Aorta (tissue), 5 donors: Measurements from ENCODE around the gene SCN1B. TPM values are rescaled to one million over a fixed set of nuclear protein-coding genes. Genes with fewer than 3 reads are reported as not detected.
"Not testable (repeated sequence)": the region's sequence is repeated elsewhere in the genome, so short reads cannot be mapped to it uniquely, and the experiment has no call there.

ENCODE experiments used
- ATAC-seq: fragments of 200-7000 bp; cut with Tn5 transposase; one replicate; pipeline ENCODE4 v1.9.1; 2022; ENCODE audit warnings: moderate library complexity; ENCODE audit not compliant: low FRiP score
- DNase-seq, 2 donors: peaks; one replicate each; pipeline ENCODE4 v3.0.0-alpha.2; 2020
- H3K27ac ChIP-seq, 2 donors: one replicate each; pipeline ENCODE4 v1.5.1; 2013; ENCODE audit warnings: low read length in 2 of 2, mild to moderate bottlenecking in 2 of 2, moderate library complexity in 2 of 2, control low read depth in 1 of 2, inconsistent platforms in 1 of 2, low read depth in 1 of 2
- H3K27me3 ChIP-seq, 2 donors: one replicate each; pipeline ENCODE4 v1.6.1; 2013; ENCODE audit warnings: control low read depth in 1 of 2, low read length in 1 of 2, mild to moderate bottlenecking in 1 of 2, moderate library complexity in 1 of 2; ENCODE audit not compliant: insufficient read depth in 2 of 2, control insufficient read depth in 1 of 2
- H3K36me3 ChIP-seq, 2 donors: one replicate each; pipeline ENCODE4 v1.6.1; 2013; ENCODE audit warnings: control low read depth in 1 of 2, low read length in 1 of 2, mild to moderate bottlenecking in 1 of 2; ENCODE audit not compliant: insufficient read depth in 2 of 2, control insufficient read depth in 1 of 2
- H3K4me1 ChIP-seq, 2 donors: one replicate each; pipeline ENCODE4 v1.6.1; 2013; ENCODE audit warnings: low read length in 2 of 2, control low read depth in 1 of 2, mild to moderate bottlenecking in 1 of 2, moderate library complexity in 1 of 2; ENCODE audit not compliant: insufficient read depth in 2 of 2, control insufficient read depth in 1 of 2
- H3K4me3 ChIP-seq, 2 donors: one replicate each; pipeline ENCODE4 v1.5.1; 2013; ENCODE audit warnings: low read length in 2 of 2, control low read depth in 1 of 2, mild to moderate bottlenecking in 1 of 2
- H3K9me3 ChIP-seq: one replicate; pipeline ENCODE4 v1.6.1; 2013; ENCODE audit warnings: mild to moderate bottlenecking, low read length; ENCODE audit not compliant: control insufficient read depth
- WGBS, 2 donors: extraction: QIAGEN DNeasy Blood & Tissue Kit; methylation state at CpG; one replicate each; pipeline ENCODE4 v1.1.7; 2013; 5-methylcytosine and 5-hydroxymethylcytosine counted together
- intact Hi-C, 2 donors: fragments of 100-400 bp; cut with DNase I; formaldehyde crosslinking; loops; one replicate each; pipeline versions ENCODE4 v1.14.2 to v1.15.0; 2022
- polyA plus RNA-seq, 2 donors: library from polyadenylated mRNA; stranded (reverse); fragments of 200-250 nt; gene quantifications; one replicate each; pipeline ENCODE4 v1.2.3, GENCODE V29; 2013
- total RNA-seq, 2 donors: library from RNA; stranded (reverse); fragmentation: NEBNext Ultra II Directional; extraction: Animal tissue kit (Norgen Biotek cat#: 25700); gene quantifications; one replicate each; pipeline ENCODE4 v1.2.1, GENCODE V29; 2021
- donor health status: healthy with polysubstance abuse.
- donor health status: Bipolar disorder and iron deficiency.
- donor health status: DM: no; HTN: no; CAD: no.
- donor health status: DM: no; HTN: no; CAD: no.
- donor health status: DM: yes; HTN: yes; CAD: no.

SCN1B gene
- total and polyA plus RNA-seq, 4 donors = 9.9 to 21.4 (median 13.6) TPM

- no peak overlapping the region for H3K4me3 ChIP-seq
- peak in 1 of 2 donors; percentile 8 for DNase-seq
- no peaks in the 10 kb centered on the region for H3K27me3 ChIP-seq
- no peak overlapping the region for H3K27ac ChIP-seq
- intact Hi-C loops = no loop called here
- no peaks in the 10 kb centered on the region for H3K36me3 ChIP-seq
- no peaks in the 10 kb centered on the region for H3K4me1 ChIP-seq
- ATAC-seq = no peak
- 87 to 88% methylated on average over 8 of the region's 8 CpGs for WGBS, 2 donors
- H3K9me3 ChIP-seq = no peaks in the 10 kb centered on the region
Observed at GRCh38 chr19:34991542-34992333, 38.5 kb upstream of the SCN1B start.

- DNase-seq, H3K4me1 ChIP-seq, H3K27me3 ChIP-seq, H3K36me3 ChIP-seq, ATAC-seq, H3K27ac ChIP-seq, H3K9me3 ChIP-seq, H3K4me3 ChIP-seq, intact Hi-C loops: not testable (repeated sequence)
- WGBS, 2 donors = 86 to 88% methylated on average over 7 of the region's 7 CpGs
Observed at GRCh38 chr19:34992582-34992981, 37.7 kb upstream of the SCN1B start.

- no peak for ATAC-seq
- no peaks in the 10 kb centered on the region for H3K4me1 ChIP-seq
- 84 to 86% methylated on average over 9 of the region's 9 CpGs for WGBS, 2 donors
- no peaks in the 10 kb centered on the region for H3K36me3 ChIP-seq
- peak in 1 of 2 donors; percentile 68 for DNase-seq
- H3K4me3 ChIP-seq = no peak overlapping the region
- H3K27ac ChIP-seq = no peak overlapping the region
- H3K9me3 ChIP-seq = no peaks in the 10 kb centered on the region
- no peaks in the 10 kb centered on the region for H3K27me3 ChIP-seq
- intact Hi-C loops = no loop called here
Observed at GRCh38 chr19:34994286-34994642, 36.0 kb upstream of the SCN1B start.

- DNase-seq = peak; percentile 74 to 76
- intact Hi-C loops = no loop called here
- Histone ChIP-seq H3K27ac (no peak overlapping the region), H3K36me3 (no peaks in the 10 kb centered on the region), H3K4me1 (no peaks in the 10 kb centered on the region), H3K27me3 (no peaks in the 10 kb centered on the region), H3K9me3 (no peaks in the 10 kb centered on the region), H3K4me3 (no peak overlapping the region)
- peak; percentile 47 for ATAC-seq
- WGBS, 2 donors = 55 to 58% methylated on average over 17 of the region's 17 CpGs
Observed at GRCh38 chr19:34994643-34995541, 35.4 kb upstream of the SCN1B start.

- intact Hi-C loops = no loop called here
- ATAC-seq (no peak), DNase-seq (no peak)
- Histone ChIP-seq H3K9me3 (no peaks in the 10 kb centered on the region), H3K4me1 (no peaks in the 10 kb centered on the region), H3K27ac (no peak overlapping the region), H3K36me3 (no peaks in the 10 kb centered on the region), H3K27me3 (no peaks in the 10 kb centered on the region), H3K4me3 (no peak overlapping the region)
- 93 to 95% methylated on average over 7 to 8 of the region's 8 CpGs for WGBS, 2 donors
Observed at GRCh38 chr19:34995551-34995950, 34.7 kb upstream of the SCN1B start.

GRCh38 chr19:34997071-34997617 is 33.1 kb upstream of the SCN1B start:
- no peaks in the 10 kb centered on the region for H3K9me3 ChIP-seq
- 71 to 74% methylated on average over 8 of the region's 8 CpGs for WGBS, 2 donors
- ATAC-seq (no peak), DNase-seq (peak in 1 of 2 donors; percentile 61)
- no peaks in the 10 kb centered on the region for H3K36me3 ChIP-seq
- H3K4me1 ChIP-seq = no peaks in the 10 kb centered on the region
- H3K27ac ChIP-seq = no peak overlapping the region
- H3K4me3 ChIP-seq = no peak overlapping the region
- no peaks in the 10 kb centered on the region for H3K27me3 ChIP-seq
- intact Hi-C loops = no loop called here

- H3K27me3 ChIP-seq, H3K4me3 ChIP-seq, H3K27ac ChIP-seq, ATAC-seq, H3K4me1 ChIP-seq, H3K9me3 ChIP-seq, H3K36me3 ChIP-seq, intact Hi-C loops: not testable (repeated sequence)
- 93 to 96% methylated on average over 7 of the region's 7 CpGs for WGBS, 2 donors
- DNase-seq = peak in 1 of 2 donors; percentile 13
Observed at GRCh38 chr19:34998224-34998623, 32.0 kb upstream of the SCN1B start.

- Histone ChIP-seq H3K4me3 (no peak overlapping the region), H3K27ac (peak overlapping the region in 1 of 2 donors; percentile 98), H3K36me3 (no peaks in the 10 kb centered on the region), H3K27me3 (no peaks in the 10 kb centered on the region), H3K4me1 (no peaks in the 10 kb centered on the region), H3K9me3 (no peaks in the 10 kb centered on the region)
- DNase-seq (peak in 1 of 2 donors; percentile 59), ATAC-seq (no peak)
- intact Hi-C loops = no loop called here
- WGBS, 2 donors = 43 to 47% methylated on average over 13 of the region's 13 CpGs
Observed at GRCh38 chr19:34998777-34999497, 31.3 kb upstream of the SCN1B start.
